RCC 7860 (cell line): ENCODE data around the gene RNU5D-1.
"Not testable (repeated sequence)": the region's sequence is repeated elsewhere in the genome, so short reads cannot be mapped to it uniquely, and the experiment has no call there.

Experiments
- DNase-seq: peaks from one replicate; pipeline ENCODE4 v3.0.0-alpha.2; 2015; ENCODE audit warnings: low spot score
- FAIRE-seq: peaks from 2 replicates; lab custom pipeline; 2012; peaks lifted over from hg19 to GRCh38; lab: Jason Lieb, UNC

Gene RNU5D-1

DNA sequence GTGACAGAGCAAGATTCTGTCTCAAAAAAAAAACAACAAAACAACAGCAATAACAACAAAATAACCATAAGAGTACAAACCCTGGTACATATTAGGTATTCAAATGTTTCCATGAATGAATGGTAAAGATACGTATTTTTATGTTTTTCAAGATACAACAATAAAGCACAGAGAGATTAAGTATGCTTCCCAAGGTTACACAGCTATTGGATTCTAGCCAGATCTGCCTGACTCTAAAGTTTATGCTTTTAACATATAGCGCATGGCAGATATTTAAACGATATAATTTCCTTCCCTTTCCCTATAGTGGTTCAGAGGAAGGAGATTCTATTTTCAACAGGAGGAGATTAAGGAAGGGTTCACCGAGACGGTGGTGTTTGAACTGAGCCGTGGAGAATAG, 25.5 kb downstream of the RNU5D-1 start:
- FAIRE-seq (no peak), DNase-seq (no peak)

DNA sequence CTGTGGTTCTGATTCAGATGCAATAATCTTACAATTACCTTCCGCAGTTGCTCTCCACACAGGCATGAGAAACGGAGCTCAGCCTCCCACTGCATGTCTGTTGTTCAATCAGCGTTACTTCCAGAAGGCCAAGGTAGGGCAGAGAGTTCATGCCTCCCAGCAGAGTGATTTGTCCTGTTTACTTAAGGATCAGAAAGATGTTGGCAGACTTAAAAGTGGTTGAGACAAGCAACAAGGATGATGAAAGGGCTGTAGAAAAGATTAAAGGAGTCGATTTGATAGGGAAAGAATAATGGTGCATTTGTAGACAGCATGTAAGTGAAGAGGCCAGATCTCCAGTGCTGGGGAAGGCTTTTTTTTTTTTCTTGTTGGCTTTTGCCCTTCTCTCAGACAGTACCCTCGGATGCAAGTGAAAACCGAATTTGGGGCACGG, 29.8 kb downstream of the RNU5D-1 start:
- DNase-seq = no peak
- FAIRE-seq = no peak

DNA sequence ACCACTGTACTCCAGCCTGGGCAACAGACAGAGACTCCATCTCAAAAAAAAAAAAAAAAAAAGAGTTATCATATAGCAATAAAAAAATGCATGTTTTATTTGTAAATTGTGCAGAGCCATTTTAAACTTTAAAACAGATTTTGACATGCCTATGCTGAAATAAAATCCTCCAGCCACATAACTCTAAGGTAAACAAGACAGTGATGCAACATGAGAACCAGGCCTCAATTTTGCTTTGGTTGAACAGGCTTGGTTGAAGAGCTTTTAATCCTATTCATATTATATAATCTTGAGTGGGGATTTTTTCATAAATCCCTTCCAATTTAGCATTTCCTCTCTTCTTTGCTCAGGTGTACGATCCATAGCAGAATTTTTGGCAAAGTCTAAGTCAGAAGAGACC, 30.4 kb downstream of the RNU5D-1 start:
- DNase-seq (no peak), FAIRE-seq (no peak)

DNA sequence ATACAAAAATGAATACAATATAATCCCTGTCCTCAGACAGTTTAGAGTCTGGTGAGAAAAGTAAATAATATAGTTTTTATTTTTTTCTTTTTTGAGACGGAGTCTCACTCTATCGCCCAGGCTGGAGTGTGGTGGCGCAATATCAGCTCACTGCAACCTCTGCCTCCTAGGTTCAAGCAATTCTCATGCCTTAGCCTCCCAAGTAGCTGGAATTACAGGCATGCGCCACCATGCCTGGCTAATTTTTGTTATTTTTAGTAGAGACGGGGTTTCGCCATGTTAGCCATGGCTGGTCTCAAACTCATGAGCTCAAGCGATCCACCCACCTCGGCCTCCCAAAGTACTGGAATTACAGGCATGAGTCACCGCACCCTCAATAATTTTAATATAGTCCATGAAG, 31.6 kb downstream of the RNU5D-1 start:
- FAIRE-seq, DNase-seq: not testable (repeated sequence)

DNA sequence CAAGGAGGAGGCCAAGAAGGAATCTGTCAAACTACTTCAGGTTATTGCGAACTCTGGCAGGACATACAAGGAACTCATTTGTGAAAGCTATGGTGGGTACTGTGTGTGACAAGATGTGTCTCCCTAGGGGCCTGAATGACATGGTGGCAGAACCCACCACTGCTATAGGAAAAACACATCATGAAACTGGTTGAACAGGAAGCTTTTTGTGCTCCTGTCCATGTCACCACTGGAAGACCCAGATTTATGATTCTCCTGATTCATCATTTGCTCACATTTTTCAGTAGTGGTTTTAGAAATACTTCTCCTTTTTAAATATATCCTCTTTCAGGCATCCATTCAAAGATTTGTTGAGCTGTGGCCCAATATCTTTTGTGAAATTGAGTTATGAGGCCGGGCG, 32.8 kb downstream of the RNU5D-1 start:
- DNase-seq = no peak

DNA sequence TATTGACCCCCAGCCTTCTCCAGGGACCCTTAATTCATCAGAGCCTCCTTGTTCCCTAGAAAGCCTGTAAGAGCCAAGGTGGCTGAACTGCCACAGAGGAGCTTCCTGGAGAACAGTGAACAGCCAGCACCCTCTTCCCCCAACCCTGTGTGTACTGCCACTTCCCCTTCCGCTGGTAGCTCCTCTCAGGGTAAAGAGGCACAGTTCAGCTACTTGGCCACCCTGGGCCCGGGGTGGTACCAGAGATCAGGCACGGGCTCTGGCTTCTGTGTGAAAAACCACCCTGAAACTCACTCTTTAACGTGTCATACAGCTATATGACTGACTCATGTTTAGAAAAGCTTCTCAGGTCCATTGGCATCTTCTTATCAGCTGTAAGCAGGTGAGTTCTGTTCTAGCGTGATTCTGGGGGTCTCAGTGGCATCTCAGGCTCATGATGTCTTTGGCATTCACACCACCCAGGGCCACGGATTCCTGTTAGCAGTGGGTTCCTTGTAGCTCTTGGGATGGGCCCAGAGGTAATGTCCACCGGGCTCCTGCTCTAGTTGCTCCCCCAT, 34.1 kb downstream of the RNU5D-1 start:
- FAIRE-seq (no peak), DNase-seq (no peak)

More for the DNA sequence above, 32.8 kb downstream of the RNU5D-1 start:
- no peak for FAIRE-seq

DNA sequence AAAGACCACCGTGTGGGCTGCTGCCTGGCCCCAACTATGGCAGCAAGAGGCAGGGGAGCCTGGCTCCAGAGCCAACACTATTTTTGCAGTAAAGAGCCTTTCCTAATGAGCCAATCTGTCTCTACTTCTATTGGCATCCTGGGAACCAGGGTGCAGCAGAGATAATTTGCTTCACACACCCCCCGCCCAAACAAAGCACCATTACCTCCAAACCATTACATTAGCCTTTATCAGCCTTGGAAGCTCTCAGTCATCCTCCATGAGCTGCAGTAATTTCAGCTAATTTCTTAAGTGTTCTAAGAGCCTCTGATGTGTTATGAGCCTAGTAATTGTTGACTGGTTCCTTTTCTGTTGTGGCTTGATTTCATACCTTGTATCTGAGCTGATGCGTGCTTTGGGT, 34.9 kb downstream of the RNU5D-1 start:
- no peak for DNase-seq
- FAIRE-seq = no peak

DNA sequence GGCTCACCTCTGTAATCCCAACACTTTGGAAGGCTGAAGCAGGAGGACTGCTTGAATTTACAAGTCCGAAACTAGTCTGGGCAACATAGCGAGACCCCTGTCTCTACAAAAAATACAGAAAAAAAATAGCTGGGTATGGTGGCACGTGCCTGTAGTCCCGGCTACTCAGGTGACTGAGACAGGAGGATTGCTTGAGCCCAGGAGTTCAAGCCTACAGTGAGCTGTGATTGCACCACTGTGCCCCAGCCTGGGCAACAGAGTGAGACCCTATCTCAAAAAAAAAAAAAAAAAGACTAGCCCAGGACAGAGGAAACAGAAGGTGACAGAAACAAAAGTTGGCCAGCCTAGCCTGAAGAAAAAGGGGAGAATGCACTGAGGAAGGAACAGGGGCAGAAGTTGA, 35.3 kb downstream of the RNU5D-1 start:
- no peak for DNase-seq
- FAIRE-seq = no peak

DNA sequence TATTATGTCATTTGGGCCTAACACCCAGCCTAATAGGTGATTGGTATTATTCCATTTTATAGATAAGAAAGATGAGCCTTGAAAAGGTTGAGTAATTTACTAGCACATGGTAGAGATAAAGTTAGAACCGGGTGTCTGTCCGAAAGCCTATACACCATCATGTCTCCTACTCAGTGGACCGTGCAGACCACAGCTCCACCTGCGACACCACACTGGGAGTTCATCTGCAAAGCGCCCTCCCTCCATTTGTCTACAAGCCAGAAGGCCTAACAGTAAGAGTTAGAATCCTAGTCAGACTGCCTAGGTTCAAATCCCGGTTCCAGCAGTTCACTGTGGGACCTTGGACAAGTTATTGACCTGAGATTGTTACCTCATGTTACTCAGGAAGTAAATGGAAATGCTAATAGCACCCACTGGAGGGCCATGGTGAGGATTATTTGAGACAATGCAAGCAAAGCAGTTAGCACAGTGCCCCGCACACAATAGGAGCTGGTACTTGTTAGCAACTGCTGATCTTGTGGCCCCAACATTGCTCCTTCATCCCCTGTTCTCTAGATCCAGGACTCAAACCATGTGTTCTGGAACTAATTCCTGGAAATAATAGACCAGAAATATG, 36.0 kb downstream of the RNU5D-1 start:
- FAIRE-seq (no peak), DNase-seq (no peak)

DNA sequence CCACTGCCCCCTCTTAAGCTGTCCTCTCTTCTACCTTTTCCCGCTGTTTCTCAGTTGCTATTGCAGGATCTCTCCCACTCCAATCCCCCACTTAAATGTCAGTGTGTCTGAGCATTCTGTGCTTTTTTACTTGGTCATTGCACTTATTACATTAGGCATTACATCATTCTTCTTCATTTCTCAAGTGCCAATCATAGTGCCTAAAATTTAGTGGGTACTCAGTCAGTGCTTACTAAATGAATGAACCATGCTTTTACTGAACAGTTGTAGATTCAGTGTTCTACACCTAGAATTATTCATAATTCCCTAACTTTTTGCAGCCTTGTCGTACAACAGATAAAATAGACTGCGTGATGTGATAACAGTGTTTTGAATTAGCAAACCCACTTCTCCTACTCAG, 37.1 kb downstream of the RNU5D-1 start:
- FAIRE-seq (no peak), DNase-seq (no peak)

DNA sequence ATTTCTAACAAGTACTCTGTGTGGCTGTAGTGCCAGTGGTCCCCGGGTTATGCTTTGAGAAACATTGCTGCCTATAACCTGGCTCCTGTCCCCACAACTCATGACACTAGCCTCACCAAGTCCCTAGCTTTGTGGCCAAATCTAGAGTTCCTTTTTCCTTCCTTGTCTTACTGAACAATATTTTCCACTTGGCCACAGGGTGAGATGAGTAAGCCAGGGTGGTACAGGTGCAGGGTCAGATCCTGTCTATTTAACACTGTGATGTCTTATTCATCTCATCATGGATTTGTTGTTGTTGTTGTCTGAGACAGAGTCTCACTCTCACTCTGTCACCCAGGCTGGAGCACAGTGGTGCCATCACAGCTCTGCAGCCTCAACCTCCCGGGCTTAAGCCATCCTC, 37.8 kb downstream of the RNU5D-1 start:
- FAIRE-seq = no peak

DNA sequence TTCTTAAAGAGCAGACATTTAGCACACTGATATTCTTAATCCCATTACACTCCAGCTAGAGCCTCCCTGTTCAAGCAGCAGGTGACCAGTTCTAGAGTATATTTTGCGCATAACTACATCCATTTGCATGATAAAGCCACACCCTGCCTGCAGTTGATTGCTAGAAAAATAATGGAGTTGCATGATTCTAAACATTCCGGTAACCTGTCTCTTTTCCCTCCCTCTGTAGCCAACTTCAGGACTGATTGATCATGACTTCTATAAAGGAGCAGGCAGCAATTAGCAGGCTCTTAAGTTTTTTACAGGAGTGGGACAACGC, 41.6 kb downstream of the RNU5D-1 start:
- no peak for DNase-seq
- no peak for FAIRE-seq

More for the DNA sequence above, 37.8 kb downstream of the RNU5D-1 start:
- DNase-seq = no peak

DNA sequence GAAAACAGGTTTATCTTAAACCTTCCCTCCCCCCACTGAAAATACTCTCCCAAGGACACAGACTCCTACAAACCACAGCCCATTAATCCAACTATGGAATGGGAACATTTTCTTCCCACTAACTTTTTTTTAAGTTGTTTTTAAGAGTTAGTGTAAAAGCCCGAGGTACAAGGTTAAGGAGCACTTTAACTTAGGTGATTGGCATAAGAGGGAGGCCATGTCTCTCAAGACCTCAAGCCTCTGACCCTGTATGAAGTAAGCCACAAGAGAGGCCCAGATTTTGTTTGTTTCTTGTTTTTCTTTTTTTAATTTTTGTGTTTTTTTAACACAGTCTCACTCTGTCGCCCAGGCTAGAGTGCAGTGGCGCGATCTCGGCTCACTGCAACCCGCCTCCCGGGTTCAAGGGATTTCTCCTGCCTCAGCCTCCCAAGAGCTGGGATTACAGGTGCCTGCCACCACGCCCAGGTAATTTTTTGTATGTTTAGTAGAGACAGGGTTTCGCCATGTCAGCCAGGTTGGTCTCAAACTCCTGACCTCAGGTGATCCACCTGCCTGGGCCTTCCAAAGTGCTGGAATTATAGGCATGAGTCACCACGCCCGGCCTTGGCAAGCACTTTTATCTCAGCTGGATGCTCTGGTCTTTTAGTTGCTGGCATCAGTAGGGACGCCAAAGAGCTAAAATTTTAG, 42.1 kb downstream of the RNU5D-1 start:
- no peak for DNase-seq
- no peak for FAIRE-seq

DNA sequence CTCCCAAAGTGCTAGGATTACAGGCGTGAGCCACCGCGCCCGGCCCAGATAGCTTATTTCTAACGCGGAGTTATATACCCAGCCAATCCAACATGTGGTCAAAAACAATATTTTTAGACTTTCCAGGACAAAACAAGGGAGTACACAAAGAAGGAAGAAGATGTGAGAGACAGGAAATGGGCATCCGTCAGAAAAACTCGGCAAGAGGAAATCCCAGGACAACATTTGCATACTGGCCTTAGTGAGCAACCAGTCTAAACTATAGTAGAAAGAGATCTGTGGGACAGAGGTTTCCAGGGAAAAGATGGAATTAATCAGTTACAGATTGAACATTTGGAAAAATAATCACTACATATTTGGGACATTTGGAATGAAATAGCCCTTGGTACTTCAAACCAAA, 45.1 kb downstream of the RNU5D-1 start:
- DNase-seq (no peak), FAIRE-seq (no peak)

DNA sequence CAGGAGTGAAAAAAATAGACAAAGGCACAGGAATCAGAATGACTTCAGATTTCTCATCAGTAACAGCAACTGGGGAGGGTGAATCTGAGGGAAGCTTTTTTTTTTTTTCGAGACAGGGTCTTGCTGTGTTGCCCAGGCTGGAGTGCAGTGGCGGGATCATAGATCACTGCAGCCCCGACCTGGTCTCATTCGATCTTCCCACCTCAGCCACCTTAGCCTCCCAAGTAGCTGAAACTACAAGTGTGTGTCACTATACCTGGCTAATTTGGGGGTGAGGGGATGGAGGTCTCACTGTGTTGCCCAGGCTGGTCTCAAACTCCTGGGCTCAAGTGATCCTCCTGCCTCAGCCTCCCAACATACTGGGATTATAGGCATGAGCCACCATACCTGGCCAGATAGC, 45.8 kb downstream of the RNU5D-1 start:
- DNase-seq (no peak), FAIRE-seq (no peak)

DNA sequence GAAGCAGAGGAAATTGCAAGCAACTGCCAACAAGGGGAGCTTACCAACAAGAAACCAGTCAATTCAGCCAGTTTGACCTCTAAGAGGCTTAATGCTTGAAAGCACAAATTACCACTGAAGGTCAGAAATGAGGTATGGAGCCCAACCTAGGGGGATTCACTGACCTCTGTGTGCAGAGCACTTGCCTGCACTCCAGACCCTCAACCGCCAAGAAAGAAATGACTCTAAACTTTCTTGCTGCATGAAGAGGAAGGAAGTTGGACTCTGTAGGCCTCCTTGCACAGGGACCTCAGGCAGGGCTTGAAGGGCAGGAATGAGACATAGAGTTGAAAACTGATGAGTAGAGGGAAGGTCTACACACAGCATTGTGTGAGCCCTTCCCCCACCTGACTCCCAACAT, 46.4 kb downstream of the RNU5D-1 start:
- FAIRE-seq (no peak), DNase-seq (no peak)

DNA sequence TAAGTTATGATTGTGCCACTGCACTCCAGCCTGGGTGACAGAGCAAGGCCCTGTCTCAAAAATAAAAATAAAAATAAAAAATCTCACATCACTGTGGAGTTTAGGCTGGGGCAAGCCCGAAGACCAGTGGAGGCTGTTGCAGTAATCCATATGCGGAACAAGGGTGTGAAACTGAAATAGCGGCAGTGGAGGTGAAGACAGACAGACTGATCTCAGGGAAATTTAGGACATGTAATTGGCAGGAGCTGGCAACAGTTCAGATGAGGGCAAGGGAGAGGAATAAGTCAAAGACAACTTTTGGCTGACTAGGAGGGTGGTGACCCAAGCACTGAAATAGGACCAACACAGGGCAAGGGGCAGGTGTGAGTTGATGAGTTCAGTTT, 48.1 kb downstream of the RNU5D-1 start:
- no peak for FAIRE-seq
- no peak for DNase-seq

DNA sequence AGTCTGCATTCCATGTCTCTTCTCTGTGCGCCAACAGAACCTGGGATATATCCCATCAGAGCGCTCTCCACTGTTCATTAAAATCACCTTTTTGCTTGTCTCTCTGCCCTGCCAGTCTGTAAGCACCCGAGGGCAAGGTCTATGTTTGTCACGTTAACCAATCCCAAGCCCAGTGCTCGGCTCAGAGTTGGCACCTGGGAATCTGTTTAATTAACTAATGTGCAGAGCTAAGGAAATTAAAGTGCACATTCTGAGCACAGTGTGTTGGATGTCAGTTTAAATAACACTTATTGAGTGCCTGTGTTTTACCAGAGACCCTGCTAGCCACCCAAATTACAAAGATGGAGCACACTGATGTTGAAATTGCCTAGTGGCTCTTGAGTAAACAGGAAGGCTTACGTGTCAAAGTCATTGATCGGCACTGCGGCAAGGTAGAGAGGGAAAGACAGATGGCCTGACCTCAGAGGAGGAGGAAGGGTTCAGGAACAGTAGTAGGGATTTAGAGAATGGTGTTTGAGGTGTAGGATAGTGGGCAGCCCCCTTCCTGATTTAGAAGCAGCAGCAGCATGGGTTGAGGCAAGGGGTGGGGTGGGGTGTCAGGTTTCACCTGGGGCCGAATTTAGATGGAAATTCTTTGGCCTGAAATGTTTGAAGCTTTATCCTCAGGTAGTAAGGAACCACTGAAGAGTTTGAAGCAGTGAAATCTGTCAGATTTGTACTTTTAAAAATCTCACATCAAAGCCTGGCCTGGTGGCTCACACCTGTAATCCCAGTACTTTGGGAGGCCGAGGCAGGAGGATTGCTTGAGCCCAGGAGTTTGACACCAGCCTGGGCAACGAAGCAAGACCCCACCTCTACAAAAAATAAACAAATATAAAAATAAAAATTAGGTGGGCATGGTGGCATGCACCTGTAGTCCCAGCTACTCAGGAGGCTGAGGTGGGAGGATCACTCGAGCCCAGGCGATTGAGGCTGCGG, 48.8 kb downstream of the RNU5D-1 start:
- no peak for DNase-seq
- no peak for FAIRE-seq
